HG03139 (cell line): ENCODE measurements around the gene SYNJ2BP.
"Not testable (repeated sequence)": the region's sequence is repeated elsewhere in the genome, so short reads cannot be mapped to it uniquely, and the experiment has no call there.

Experiments
- ATAC-seq: cut with Tn5 transposase; IDR thresholded peaks from one replicate; pipeline ENCODE4 v1.9.1; 2021; ENCODE audit not compliant: unreplicated experiment

SYNJ2BP gene, protein sequence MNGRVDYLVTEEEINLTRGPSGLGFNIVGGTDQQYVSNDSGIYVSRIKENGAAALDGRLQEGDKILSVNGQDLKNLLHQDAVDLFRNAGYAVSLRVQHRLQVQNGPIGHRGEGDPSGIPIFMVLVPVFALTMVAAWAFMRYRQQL

DNA sequence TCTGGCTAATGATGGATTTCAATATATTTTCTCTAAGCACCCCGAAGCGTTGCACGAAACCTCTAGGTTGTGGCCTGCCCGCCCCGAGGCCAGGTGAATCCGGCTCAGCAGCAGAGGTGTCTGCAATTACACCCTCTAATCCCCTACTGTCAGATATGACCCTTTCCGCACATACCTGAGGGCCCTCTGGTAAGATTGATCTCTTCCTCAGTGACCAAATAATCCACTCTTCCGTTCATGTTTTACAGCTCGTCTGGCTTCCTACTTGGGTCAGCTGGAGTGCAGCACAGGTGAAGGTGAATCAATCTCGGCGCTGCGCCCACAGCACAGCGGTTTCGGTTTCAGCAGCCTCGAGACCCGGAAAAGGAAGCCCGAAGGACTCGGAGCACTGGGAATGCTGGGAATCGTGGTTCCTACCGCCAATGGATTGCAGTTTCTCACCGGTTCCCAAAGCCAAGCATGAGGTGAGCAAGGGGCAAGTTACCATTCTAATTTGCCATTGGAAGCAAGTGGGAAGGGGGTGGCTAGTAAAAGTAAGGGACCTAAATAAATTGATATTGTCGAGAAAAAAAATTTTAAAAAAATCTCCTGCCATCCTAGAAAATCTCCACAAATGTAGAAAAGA is at the start of gene SYNJ2BP:
Gene SYNJ2BP (minus strand): TSS at position 366 of the 625 bp plus-strand sequence. CDS start 127 bp downstream, at position 239.
- no peak for ATAC-seq

DNA sequence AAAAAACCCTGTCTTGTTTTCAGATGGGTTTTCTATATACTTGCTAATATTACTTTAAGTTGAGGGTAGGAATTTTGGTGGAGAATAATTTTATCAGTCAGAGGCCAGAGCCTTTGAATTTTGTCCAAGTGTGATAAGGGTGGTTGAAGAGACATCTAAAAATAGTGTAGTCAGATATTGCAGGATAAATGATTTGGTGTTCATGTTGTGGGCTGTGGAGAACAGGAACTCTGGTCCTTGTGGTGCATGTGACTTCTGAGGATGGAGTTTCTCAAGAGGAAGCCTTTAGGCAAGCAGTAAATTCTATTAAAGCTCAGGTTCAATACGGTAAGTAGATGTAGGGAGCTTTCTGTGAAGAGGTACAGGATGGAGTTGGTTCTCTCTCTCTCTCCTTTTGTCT is 37.8 kb upstream of the SYNJ2BP start:
- no peak for ATAC-seq

DNA sequence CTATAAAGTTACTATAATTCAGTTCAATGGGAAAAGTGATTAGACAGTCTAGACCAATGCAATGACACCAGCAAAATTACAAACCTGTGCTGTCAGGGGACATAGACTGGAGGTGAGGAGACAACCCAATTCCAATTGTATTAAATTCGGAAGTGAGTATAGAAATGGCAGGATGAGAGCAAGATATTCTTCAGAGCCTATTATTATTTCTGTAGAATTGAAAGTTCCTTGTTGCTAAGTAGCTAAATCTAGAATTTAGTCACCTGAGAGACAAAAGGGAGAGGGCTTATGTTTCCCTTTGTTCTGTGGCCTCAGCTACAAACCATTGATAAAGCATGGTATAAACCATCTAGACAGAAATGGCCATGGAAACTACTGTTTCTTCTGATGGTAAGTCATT is 35.0 kb upstream of the SYNJ2BP start, which contains the start of gene ADAM21:
Gene ADAM21 (plus strand): TSS at position 301 of the 400 bp plus-strand sequence. CDS start 5,326 bp downstream, outside the sequence.
- ATAC-seq, result no peak

DNA sequence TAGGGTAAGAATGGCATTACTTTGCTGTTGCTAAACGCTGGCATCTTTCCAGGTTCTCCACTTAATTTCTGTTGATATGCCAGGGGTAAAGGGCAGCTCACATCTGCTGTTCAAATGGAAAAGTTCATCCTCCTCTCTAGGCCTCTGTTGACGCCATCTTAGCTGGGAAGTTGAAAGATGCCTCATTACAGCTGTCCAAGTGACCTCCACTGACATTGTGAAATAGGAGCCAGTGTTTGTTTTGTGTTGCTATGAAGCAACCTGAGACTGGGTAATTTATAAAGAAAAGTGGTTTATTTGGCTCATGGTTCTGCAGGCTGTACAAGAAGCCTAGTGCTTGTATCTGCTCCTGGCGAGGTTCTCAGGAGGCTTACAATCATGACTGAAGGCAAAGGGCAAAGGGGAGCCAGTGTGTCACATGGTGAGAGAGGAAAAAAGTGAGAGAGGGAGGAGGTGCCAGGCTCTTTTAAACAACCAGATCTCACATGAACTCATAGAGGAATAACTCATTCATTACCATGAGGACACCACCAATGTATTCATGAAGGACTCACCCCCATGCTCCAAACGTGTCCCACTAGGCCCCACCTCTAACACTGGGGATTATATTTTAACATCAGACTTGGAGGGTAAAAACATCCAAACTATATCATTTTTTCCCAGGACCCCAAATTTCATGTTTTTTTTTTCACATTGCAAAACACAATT is 31.9 kb upstream of the SYNJ2BP start:
- ATAC-seq, result no peak

DNA sequence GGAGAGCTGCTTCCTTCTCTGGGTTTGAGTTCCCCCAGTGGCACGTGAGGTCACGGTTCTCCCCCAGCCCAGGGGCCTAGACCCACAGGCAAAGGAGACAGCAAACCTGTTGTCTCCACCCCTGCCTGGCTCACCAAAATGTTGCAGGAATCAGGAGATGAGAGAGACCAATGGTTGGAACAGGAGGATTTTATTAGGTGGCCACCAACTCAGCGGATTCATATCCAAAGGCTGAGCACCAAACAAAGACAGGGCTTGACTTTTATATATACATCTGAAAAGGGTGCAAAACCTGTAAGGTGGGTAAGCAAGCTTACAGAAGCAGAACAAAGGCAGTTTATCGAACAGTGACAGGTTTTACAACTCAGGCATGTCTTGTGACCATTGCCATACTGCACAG is 25.9 kb upstream of the SYNJ2BP start:
- ATAC-seq, result no peak

DNA sequence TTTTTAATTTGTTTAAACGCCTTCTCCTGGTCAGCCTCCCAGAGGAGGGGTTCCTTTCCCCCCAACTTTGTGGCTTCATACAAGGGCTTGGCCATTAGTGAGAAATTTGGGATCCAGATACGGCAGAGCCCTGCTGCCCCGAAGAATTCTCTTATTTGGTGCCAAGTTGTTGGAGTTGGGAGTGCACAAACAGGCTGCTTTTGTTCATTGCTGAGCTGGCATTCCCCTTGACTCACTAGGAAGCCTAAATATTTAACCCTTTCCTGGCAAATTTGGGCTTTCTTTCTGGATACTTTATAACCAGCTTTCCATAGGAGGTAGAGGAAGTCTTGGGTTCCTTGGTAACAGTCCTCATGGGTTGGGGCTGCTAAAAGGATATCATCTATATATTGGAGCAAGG is 24.8 kb upstream of the SYNJ2BP start:
- ATAC-seq, result no peak

DNA sequence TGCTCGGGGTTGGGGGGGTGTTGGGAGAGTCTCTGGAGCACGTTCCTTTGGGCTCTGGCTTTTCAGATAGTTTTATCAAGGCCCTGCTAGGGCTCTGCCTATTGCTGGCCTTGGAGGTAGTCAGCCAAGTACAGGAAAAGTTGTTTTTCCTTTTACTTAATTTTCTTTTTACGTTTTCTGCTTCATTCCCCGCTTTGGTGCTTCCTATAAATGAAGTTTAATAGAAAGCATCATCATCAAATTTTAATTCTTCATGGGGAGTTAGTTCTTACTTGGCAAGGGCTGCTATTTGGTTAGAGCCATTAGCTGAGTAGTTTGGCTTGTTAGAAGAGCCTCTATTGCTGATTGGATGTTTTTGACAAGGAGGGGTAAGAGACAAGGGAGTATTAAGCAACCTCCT is 20.0 kb upstream of the SYNJ2BP start:
- no peak for ATAC-seq

DNA sequence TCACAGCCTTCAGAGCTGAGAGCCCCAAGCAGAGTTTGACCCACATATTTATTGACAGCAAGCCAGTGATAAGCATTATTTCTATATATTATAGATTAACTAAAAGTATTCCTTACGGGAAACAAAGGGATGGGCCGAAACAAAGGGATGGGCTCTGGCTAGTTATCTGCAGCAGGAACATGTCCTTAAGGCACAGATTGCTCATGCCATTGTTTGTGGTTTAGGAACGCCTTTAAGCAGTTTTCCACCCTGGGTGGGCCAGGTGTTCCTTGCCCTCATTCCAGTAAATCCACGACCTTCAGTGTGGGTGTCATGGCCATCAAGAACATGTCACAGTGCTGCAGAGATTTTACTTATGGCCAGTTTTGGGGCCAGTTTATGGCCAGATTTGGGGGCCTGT is 9.7 kb upstream of the SYNJ2BP start:
- ATAC-seq, result not testable (repeated sequence)

DNA sequence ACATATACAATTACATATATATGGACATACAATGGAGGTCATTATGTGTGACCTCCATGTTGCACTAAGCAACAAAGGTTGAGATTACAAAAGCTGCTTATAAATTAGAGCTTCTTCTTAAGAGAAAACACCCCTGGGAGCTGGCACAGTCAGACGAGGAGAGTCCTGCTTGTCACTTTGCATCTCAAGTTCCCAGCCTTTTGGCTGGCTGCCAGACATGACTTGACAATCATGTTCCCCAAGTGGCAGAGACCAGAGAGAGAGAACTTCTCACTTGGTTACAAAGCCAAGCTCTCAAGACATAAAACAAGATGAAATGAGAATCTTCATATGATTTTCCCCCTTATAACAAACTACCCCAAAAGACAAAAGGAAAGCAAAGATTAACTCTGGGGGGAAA is 8.5 kb upstream of the SYNJ2BP start:
- no peak for ATAC-seq

DNA sequence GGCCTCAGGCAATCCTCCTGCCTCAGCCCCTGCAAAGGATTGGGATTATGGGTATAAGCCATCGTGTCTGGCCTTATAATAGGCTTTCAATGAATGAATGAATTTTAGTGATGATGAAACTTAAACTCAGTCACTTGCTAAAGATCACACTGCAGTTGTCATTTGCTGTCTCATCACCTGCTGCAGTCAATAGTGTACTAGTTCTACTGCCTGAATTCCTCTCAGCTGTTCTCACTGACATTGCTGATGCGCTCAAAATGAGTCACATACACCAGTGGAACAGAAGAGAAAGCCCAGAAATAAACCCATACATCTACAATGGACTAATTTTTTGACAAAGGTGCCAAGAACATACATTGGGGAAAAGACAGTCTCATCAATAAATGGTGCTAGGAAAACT is 5.6 kb upstream of the SYNJ2BP start:
- ATAC-seq, result no peak

DNA sequence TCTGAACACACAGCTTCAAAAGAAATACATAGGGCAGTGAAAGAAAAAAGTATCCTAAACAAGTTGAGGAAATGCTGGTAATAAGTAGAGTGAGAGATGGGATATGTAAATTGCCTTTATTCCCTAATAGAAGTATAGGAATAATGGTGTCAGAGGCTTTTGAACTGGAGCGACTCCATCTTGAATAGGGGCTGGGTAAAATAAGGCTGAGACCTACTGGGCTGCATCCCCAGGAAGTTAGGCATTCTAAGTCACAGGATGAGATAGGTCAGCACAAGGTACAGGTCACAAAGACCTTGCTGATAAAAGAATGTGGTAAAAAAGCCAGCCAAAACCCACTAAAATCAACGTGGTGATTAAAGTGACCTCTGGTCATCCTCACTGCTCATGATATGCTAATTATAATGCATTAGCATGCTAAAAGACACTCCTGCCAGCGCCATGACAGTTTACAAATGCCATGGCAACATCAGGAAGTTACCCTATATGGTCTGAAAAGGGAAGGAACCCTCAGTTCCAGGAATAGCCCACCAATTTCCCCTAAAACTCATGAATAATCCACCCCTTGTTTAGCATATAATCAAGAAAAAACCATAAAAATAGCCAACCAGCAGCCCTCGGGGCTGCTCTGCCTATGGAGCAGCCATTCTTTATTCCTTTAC is 2.5 kb upstream of the SYNJ2BP start:
- ATAC-seq, result not testable (repeated sequence)

DNA sequence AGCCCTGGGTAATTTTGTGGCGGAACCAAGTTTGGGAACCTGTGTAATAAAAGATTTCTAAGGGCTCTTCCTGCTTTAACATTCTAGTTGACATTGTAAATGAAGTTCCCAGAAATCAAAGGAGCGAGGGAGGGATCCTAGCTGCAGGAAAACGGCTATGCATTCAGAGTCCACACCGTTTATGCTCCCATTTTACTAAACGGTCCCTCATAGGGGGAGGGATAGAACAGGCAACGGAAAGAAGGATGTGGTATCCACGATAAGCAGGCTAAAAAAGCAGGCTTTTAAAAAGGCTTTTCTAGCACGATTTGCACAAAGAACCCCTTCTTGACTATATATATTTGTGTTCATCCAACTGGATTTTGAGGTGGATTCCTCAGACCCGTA is 559 bp downstream of the SYNJ2BP start:
- ATAC-seq, result no peak

DNA sequence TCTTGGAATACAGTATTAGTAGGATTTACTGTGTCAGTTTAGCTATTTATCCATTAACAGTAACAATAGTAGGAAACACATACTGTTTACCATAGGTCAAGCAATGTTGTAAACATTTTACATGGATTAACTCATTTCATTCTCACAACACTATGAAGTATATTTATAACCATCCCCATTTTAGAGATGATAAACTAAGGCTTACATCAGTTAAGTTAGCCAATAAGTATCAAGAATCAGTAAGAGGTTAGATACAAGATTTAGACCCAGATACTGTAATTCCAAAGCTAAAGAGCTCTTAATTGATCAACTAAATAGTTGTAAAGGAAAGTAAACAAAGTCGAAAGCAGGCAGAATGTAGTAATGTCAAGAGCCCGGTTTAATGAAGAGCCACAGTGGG is 1.1 kb downstream of the SYNJ2BP start:
- no peak for ATAC-seq

DNA sequence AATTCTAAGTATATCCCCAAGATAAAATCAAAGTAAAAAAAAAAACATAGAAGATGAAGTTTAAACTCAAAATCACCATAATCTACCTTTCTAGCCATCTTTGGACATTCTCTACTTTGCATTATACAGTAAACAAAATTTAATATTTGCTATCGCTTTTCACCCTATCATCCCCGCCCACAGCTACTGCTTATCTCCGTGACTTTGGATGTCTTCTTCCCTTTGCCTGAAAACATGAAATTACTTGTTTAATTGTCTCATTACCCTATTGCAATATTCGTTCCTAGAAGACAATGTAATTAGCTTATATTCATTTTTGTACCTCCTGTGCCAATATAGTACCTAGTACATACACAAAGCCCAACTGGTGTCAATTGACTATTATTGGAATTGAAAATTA is 9.3 kb downstream of the SYNJ2BP start:
- no peak for ATAC-seq

DNA sequence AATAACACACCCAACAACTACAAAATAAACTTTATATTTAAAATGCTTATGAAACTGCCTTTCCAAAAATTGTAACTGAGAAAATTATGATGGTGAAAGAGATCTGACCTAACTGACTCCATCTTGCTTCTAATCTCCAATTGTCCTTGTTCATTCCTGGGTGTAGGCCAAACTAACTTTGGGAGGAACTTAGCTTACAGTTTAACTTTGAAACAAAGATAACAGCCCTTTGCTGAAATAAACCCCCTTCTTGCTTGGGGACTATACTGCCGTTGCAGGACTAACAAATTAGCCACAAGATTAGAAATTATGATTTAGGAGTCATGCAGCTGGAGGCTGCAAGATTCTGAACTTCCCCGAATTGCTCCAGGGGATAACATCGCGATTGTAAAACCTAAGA is 10.7 kb downstream of the SYNJ2BP start:
- ATAC-seq, result not testable (repeated sequence)

DNA sequence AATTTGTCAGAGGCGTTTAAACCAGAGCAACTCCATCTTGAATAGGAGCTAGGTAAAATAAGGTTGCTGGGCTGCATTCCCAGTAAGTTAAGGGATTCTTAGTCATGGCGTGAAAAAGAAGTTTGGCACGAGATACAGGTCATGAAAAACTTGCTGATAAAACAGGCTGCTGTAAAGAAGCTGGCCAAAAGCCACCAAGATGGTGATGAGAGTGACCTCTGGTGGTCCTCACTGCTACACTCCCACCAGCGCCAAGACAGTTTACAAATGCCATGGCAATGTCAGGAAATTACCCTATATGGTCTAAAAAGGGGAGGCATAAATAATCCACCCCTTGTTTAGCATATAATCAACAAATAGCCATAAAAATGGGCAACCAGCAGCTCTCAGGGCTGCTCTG is 13.6 kb downstream of the SYNJ2BP start:
- ATAC-seq, result not testable (repeated sequence)

DNA sequence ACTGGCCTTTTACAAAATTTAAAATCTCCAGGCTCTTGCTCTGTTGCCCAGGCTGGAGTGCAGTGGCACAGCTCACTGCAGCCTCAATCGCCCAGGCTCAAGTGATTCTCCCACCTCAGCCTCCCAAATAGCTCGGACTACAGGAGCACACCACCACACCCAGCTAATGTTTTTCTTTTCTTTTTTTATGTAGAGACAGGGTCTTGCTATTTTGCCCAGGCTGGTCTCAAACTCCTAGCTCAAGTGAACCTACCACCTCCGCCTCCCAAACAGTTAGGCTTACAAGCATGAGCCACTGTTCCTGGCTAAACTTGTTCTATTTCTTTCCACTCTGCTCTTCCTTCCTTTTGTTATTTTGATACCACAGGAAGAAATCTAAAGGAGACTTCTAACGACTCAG is 15.2 kb downstream of the SYNJ2BP start:
- no peak for ATAC-seq

DNA sequence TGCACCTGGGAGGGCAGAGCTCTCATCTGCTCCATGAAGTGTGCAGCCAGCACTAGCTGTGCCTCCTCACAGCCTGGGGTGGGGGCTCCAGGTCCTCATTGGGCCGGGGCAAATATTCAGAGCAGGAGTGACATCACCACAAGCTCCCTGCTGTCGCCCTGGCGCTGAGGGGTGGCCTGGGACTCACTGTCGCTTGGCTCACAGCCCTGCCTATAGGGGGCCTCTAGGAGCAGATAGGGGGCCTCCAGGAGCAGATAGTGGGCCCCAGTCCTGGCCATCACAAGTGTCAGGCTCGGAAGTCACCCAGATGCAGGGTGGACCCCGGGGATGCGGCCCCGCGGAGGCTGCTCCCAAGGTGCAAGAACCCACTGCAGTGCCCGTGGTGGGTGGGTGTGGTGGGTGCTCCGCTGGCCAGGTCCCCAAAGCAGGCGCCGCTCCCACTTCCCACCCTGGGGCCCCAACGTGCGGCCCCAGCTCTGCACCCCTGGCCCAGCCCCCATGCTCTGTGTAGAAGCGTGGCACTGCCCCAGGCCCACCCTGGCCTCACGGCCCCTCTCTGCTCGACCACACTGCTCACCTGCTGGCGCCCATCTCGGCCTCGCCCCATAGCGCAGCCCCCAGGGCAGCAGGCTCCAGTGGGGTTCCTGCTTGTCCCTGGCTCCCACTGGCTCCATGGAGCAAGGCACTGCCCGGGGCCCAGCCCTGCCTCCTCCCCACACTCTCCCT is 18.0 kb downstream of the SYNJ2BP start:
- no peak for ATAC-seq

DNA sequence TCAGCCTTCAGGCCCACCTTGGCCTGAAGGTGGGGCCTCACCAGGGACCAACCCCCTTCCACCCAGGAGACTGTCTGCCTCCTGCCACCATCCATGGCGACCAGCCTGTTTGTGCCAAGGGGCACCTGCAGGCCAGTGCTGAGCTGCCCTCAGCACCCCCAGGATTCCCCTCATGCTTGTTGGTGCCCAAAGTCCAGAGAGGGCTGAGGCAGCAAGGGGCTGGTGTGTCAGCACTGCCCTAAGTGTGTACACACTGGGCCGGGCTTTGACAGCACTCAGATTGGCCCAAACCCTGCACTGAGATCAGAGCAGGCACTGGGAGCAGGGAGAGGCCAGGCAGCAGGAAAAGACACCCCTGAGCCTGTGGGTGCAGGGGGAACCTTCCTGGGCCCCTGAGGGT is 18.6 kb downstream of the SYNJ2BP start:
- no peak for ATAC-seq

DNA sequence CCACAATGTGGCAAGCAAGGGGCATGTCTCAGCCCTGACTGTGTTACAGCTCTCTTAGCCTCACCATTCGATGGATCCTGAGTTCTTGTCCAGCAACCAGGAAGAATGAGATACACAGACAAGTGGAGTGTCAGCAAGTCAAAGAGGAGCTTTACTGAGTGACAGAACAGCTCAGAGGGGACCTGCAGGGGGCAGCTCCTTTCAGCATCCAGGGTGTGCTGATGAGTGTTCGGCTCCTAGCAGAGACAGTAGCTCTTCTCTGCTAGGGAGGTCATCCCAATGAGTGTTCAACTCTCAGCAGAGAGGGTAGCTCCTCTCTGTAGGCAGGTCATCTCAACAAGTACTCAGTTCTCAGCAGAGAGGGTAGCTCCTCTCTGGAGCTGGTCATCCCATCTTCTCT is 19.1 kb downstream of the SYNJ2BP start:
- no peak for ATAC-seq

DNA sequence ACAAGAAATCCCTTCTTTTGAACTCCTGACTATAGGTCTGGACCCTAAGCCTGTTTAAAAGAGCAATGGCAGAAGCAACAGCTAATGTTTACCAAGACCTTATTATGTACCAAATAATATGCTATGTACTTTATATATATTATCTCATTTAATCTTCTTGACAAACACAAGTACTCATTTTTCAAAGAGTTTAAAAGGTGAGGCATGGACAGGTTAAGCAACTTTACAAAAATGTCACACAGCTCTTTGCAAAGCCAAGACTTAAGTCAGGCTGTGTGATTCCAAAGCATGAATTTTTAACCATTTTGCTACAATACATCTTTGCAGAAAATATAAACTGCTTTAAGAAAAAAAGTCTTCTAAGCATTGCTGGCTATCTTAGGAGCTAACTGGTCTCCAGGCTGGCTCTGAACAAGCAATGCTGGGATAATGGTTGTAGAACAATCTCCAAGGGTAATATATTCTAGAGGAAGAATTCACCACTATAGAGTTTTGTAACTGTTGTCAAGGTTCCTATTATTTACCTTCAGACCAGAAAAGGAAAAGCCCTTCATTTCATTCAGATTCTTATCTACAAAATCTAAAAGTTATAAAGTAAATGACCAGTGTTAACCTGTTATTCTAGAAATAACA is 22.1 kb downstream of the SYNJ2BP start:
- ATAC-seq, result no peak
